ENCODE results near the gene MUL1. TPM values are rescaled to one million over a fixed set of nuclear protein-coding genes. Genes with fewer than 3 reads are reported as not detected.

The MUL1 gene
- total RNA-seq, 2 experiments from 2014 or later, result 14.9 to 19.5 TPM

DNA sequence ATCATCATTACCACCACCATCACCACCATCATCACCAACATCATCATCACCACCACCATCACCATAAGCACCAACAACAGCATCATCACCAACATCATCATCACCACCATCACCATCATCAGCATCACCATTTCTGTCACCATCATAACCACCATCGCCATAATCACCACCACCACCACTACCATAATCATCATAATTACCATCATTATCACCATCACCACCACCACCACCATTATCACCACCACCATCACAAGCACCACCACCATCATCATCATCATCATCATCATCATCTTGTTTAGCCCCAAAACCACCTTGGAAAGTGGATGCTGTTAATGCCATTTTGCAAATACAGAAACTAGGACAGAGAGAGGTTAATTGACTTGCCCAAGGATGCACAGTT lies 44.4 kb downstream of the MUL1 start:
- Mint-ChIP-seq H3K27me3 (peaks cover 25% of the 10 kb centered on the region), H3K36me3 (no peaks in the 10 kb centered on the region), H3K4me3 (no peak overlapping the region), H3K27ac (no peak overlapping the region), H3K4me1 (no peaks in the 10 kb centered on the region), H3K9me3 (ENCODE audit: low read depth) (no peaks in the 10 kb centered on the region)
- ATAC-seq, result no peak
- DNase-seq, result no peak
- CTCF ChIA-PET, result no interaction called here

DNA sequence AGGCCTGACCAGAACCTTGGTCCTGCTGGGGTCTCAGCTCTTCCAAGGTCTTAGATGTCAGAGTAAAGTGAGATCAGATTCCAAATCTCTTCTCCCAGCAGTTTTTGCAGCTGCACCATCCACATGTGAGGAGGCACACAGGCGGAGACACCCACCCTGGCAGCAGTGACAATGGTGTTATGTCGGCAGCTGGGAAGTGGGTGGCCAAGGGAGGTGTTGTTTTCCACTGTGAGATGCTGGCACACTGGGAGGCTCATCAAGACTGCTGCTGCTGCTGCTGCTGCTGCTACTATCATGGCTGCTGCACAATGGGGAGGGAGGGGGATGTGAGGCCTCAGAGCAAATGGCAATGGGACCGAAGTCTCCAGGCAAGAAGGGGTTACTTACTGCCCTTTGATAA lies 45.6 kb downstream of the MUL1 start:
- H3K4me1 Mint-ChIP-seq, result no peaks in the 10 kb centered on the region
- ATAC-seq (no peak), DNase-seq (no peak)
- no peak overlapping the region for H3K27ac Mint-ChIP-seq
- no peak overlapping the region for H3K4me3 Mint-ChIP-seq
- CTCF ChIA-PET, result no interaction called here
- H3K9me3 Mint-ChIP-seq (ENCODE audit: low read depth), result no peaks in the 10 kb centered on the region
- H3K27me3 Mint-ChIP-seq, result peaks cover 24% of the 10 kb centered on the region
- no peaks in the 10 kb centered on the region for H3K36me3 Mint-ChIP-seq

DNA sequence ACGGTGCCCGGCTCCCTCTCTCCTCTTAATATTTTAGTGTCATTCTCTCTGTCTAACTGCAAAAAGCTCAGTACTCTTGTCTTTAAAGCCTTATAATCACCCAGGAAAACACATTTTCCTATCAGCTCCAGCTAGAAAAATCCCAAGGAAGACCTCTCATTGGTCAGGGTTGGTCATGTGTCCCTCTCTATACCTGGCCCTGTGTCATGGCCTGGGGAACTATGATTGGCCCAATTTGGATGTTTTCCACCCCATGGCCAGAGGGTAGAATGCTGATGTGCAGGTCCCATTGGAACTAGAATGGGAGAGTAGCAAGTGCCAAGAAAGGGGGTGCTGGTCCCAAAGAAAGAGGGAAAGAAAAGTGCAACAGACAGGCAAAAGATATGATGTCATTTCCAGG lies 49.2 kb downstream of the MUL1 start:
- Mint-ChIP-seq H3K4me3 (no peak overlapping the region), H3K36me3 (no peaks in the 10 kb centered on the region), H3K27me3 (peaks cover 14% of the 10 kb centered on the region), H3K9me3 (ENCODE audit: low read depth) (no peaks in the 10 kb centered on the region), H3K4me1 (no peaks in the 10 kb centered on the region), H3K27ac (no peak overlapping the region)
- ATAC-seq, result no peak
- CTCF ChIA-PET, result no interaction called here
- DNase-seq, result no peak

DNA sequence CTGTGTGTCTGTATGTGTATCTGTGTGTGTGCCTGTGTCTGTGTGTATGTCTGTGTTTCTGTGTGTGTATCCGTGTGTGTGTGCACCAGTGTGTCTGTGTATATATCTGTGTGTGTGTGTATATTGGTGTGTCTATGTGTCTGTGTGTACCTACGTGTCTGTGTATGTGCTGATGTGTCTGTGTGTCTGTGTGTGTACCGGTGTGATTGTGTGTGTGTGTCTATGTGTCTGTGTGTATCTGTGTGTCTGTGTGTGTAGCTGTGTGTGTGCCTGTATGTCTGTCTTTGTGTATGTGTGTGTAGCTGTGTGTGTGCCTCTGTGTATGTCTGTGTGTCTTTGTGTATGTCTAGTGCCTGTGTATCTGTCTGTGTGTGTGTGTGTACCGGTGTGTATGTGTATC lies 53.9 kb downstream of the MUL1 start:
- Mint-ChIP-seq H3K27me3 (peaks cover 21% of the 10 kb centered on the region), H3K36me3 (no peaks in the 10 kb centered on the region), H3K27ac (no peak overlapping the region), H3K4me1 (no peaks in the 10 kb centered on the region), H3K4me3 (no peak overlapping the region), H3K9me3 (ENCODE audit: low read depth) (no peaks in the 10 kb centered on the region)
- ATAC-seq, result no peak
- CTCF ChIA-PET, result no interaction called here
- no peak for DNase-seq

DNA sequence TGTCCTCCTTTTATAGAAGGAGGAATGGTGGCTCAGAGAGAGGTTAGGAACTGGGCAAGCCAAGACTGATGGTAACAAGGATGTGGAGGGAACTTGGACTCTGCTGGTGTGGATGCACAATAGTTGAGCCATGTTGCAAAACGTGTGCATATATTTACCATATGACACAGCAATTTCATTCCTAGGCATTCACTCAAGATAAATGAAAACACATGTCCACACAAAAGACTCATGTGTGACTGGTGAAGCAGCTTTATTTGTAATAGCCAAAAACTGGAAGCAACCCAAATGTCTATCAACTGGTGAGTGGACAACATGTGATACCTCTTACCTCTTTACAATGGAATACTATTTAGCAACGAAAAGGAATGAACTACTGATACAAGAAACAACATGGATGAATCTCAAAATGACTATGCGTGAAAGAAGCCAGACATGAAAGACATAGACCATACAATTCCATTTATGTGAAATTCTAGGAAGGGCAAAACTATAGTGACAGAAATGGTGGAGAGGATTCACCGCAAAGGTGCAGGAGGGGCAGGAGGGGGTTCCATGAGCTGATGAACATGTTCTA lies 58.1 kb downstream of the MUL1 start:
- CTCF ChIA-PET, result no interaction called here
- Mint-ChIP-seq H3K27me3 (peaks cover 18% of the 10 kb centered on the region), H3K36me3 (no peaks in the 10 kb centered on the region), H3K4me3 (no peak overlapping the region), H3K9me3 (ENCODE audit: low read depth) (no peaks in the 10 kb centered on the region), H3K27ac (no peak overlapping the region), H3K4me1 (no peaks in the 10 kb centered on the region)
- DNase-seq (no peak), ATAC-seq (no peak)

Other genes starting within 250 kb of the MUL1 start
- not detected for gene VWA5B1, start 217.3 kb downstream of the MUL1 start, total RNA-seq
- gene CAMK2N1, start 21.9 kb downstream of the MUL1 start, total RNA-seq, result under 1 TPM; 0.47 to 0.82 TPM
- gene FAM43B, start 44.4 kb upstream of the MUL1 start, total RNA-seq, result not detected
- not detected for gene CDA, start 80.9 kb upstream of the MUL1 start, total RNA-seq
- gene PINK1, start 125.3 kb upstream of the MUL1 start, total RNA-seq, result 1 to 10 TPM; 3.7 to 5.3 TPM
- gene DDOST, start 153.2 kb upstream of the MUL1 start, total RNA-seq, result 100 to 1,000 TPM; 137 to 170 TPM
- gene KIF17, start 209.9 kb upstream of the MUL1 start, total RNA-seq, result not detected
- gene SH2D5, start 224.6 kb upstream of the MUL1 start, total RNA-seq, result not detected